GM12801 (cell line): ENCODE data around the gene TBX2.
A peak's percentile ranks its signal among the peaks of the same experiment; 100 is the strongest.

Experiments used
- TF ChIP-seq, protein P1 (sequence below): IDR thresholded peaks from one replicate; pipeline ENCODE4 v1.5.1; 2011; ENCODE audit warnings: control low read depth; ENCODE audit not compliant: insufficient read length; ENCODE audit errors: extremely low read depth

The TBX2 gene

DNA sequence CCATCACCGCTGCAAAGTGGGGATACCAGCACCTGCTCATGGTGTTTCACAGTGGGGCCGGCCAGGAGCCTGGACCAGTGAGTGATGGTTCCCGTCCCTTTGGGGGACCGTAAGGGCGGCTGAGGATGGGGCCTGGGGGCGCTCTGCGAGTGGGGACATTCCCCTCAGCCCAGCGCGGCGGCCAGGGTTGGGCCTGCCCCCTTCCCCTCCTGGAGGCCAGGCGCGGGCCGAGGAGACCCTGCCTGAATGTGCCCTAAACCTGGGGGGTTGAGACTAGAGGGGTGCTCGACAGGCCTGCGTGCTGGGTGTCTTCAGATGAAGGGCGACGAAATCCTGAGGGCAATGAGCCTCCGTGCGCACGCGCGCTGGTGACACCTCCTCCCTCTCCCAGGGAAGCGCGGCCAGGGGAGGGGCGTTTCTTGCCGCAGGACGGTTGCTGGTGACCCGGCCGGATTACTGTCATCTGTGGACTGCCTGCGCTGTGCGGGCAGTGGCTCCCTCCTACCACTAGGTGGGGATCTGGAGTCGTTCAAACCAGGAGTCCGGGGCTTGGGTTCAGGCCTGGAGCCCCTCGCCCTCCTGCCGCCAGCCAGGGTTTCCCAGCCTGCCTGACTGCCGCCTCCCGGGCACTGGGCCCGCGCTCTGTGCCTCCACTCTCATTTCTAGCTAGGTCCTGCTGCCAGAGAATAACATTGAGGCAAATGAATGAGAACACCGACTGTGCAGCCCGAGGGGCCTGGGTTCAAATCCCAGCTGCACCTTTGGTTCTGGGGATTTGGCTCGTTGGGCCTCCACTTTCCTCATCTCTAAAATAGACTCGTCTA is 17.1 kb downstream of the TBX2 start:
- TF ChIP-seq, protein P1, sequence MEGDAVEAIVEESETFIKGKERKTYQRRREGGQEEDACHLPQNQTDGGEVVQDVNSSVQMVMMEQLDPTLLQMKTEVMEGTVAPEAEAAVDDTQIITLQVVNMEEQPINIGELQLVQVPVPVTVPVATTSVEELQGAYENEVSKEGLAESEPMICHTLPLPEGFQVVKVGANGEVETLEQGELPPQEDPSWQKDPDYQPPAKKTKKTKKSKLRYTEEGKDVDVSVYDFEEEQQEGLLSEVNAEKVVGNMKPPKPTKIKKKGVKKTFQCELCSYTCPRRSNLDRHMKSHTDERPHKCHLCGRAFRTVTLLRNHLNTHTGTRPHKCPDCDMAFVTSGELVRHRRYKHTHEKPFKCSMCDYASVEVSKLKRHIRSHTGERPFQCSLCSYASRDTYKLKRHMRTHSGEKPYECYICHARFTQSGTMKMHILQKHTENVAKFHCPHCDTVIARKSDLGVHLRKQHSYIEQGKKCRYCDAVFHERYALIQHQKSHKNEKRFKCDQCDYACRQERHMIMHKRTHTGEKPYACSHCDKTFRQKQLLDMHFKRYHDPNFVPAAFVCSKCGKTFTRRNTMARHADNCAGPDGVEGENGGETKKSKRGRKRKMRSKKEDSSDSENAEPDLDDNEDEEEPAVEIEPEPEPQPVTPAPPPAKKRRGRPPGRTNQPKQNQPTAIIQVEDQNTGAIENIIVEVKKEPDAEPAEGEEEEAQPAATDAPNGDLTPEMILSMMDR: peak; percentile 31

DNA sequence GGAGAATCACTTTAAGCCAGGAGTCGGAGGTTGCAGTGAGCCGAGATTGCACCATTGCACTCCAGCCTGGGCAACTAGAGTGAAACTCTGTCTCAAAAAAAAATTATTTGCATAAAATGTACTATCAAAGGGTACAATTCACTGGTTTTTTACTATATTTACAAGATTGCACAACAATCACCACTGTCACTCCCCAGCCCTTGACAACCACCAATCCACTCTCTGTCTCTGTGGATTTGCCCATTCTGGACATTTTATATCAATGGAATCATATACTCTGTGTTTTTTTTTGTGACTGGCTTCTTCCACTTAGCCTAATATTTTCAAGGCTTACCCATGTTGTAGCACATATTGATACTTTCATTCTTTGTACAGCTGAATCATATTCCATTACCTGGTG is 18.8 kb downstream of the TBX2 start:
- TF ChIP-seq, protein P1: no peak

DNA sequence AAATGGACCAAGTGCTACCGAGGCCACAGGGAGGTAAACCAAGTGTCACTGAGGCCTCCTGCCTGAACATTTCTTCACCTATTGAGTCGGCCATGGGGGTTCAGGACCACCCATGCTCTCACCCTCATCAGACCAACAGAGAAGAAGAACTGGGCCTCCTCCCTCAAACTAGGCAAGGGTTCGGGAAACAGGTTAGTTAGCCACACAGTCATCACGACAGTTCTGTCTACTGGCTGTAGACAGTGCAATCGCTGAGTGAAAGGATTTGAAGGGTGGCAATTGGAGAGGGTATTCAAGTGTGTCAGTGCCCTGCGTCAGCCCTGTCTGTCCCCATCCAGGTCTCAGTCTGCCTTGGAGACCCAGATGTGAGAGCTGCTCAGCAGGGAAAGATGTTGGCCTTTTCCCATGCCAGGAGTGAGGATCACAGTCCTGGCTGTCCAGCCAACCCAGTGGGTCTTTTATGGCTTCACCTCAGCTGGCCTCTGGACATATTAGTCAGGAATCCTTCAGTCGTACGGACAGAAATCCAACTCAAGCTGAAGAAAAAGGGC is 19.9 kb downstream of the TBX2 start:
- TF ChIP-seq, protein P1: no peak

DNA sequence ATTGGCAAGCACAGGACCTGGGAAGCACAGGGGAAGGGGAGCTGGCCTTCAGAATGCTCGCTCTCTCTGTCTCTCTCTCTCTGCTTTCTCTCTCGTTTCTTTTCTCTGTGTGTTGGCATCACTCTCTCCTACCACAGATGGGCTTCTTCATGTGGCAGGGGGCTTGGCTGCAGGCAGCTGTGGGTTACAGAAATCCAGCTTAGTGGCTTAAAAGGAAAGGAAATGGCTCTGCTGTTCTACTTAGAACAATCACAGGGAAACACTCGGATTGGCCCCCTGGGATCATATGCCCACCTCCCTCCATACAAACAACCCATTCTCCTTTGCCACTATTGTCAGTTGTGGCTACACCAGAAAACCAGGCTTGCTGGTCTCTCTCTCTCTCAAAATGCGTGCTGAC is 20.4 kb downstream of the TBX2 start:
- TF ChIP-seq, protein P1: no peak

DNA sequence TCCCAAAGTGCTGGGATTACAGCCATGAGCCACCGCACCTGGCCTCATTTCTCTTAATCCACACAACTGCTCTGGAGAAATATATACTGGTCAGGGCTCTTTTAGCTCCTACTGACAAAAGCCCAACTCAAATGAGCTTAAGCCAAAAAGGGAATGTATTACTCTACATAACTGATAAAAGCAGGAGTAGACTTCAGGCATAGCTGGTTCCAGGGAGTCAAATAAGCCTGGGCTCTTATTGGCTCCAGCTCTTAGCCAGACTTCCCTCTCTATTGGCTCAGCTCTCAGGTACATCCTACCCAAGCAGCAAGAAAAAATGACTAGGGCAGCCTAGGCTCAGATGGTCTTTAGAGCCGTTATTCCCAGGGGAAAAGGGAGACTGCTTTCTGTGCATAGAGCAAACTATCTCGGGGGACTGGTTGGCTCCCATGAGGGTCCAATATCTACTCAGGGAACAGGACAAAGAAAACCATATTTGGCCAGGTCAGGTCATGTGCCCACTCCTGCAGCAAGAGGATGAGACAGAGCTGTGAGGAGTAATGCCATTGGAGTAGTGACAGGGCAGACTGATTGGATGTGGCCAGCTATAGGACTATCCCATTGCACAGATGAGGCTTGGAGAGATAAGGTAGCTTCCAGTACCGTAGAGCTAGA is 21.2 kb downstream of the TBX2 start:
- TF ChIP-seq, protein P1: no peak

DNA sequence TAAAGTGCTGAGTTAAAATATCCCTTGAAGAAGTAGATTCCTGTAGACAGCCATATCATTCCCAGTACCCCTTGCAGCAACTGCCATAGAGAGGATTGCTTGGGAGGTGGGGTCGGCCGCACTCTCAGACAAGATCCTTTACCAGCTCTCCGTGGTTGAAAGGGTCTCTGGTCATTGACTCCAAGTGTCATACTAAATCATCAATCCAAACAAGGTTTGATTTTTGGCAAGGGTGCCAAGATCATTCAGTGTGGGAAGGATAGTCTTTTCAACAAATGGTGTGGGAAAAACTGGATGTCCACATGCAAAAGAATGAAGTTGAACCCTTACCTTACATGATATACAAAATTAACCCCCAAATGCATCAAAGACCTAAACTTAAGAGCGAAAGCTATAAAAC is 21.8 kb downstream of the TBX2 start:
- TF ChIP-seq, protein P1: no peak

DNA sequence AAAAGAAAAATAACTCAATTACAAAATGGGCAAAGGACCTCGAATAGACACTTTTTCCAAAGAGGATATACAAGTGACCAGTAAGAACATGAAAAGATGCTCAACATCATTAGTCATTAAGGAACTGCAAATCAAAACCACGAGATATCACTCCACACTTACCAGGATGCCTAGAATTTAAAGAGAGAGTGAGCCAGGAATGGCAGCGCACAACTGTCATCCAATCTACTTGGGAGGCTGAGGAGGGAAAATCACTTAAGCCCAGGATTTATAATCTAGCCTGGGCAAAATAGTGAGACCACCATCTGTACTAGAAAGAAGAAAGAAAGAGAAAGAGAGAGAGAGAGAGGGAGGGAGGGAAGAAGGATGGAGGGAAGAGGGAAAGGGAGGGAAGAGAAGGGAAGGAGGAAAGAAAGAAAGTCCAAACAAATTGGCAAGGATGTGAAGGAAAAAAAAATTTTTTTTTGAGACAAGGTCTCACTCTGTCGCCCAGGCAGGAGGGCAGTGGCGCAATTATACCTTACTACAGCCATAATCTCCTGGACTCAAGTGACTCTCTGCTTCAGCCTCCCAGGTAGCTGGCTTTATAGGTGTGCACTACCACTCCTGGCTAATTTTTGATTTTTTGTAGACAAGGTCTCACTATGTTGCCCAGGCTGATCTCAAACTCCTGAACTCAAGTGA is 22.6 kb downstream of the TBX2 start:
- TF ChIP-seq, protein P1: no peak
